ENCODE results near the gene POLA2. TPM values are rescaled to one million over a fixed set of nuclear protein-coding genes. Genes with fewer than 3 reads are reported as not detected.
A peak's percentile ranks its signal among the peaks of the same experiment; 100 is the strongest.

The POLA2 gene
- total RNA-seq, 1 donor from 2014 or later = 5.9 TPM

- Mint-ChIP-seq H3K4me3 (ENCODE audit: unreplicated experiment) (no peak overlapping the region), H3K9me3 (ENCODE audit: unreplicated experiment) (no peaks in the 10 kb centered on the region), H3K27ac (ENCODE audit: unreplicated experiment) (no peak overlapping the region), H3K4me1 (ENCODE audit: unreplicated experiment) (peaks cover 15% of the 10 kb centered on the region), H3K27me3 (ENCODE audit: unreplicated experiment) (no peaks in the 10 kb centered on the region), H3K36me3 (ENCODE audit: unreplicated experiment) (no peaks in the 10 kb centered on the region)
- no peak for TF ChIP-seq CTCF (IDR thresholded peaks at IDR 0.05)
- no peak for DNase-seq (ENCODE audit: extremely low spot score, unreplicated experiment)
Measured at GRCh38 chr11:65221026-65221425, 40.7 kb upstream of the POLA2 start.

DNA sequence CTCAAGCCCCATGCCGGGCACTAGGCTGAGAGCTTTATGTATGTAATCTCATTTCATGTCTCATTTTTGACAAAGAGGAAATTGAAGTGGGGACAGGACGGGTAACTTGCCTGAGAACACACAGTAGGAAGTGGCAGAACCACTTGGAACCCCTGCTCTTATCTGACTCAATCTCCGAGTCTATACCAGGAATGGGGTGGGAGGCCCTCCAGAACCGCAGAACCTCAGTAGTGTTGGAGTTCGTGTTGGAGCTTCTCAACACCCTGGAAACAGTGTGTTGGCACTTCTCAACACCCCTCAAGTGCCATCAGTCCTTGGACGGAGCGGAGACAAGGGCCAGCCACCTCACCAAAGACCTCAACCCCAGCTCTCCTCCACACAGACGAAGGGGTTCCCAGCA, 38.8 kb upstream of the POLA2 start:
- no peak overlapping the region for H3K27ac Mint-ChIP-seq (ENCODE audit: unreplicated experiment)
- no peaks in the 10 kb centered on the region for H3K9me3 Mint-ChIP-seq (ENCODE audit: unreplicated experiment)
- H3K4me3 Mint-ChIP-seq (ENCODE audit: unreplicated experiment) = no peak overlapping the region
- H3K4me1 Mint-ChIP-seq (ENCODE audit: unreplicated experiment) = peaks cover 15% of the 10 kb centered on the region
- no peaks in the 10 kb centered on the region for H3K27me3 Mint-ChIP-seq (ENCODE audit: unreplicated experiment)
- no peaks in the 10 kb centered on the region for H3K36me3 Mint-ChIP-seq (ENCODE audit: unreplicated experiment)
- no peak for TF ChIP-seq CTCF (IDR thresholded peaks at IDR 0.05)
- no peak for DNase-seq (ENCODE audit: extremely low spot score, unreplicated experiment)

DNA sequence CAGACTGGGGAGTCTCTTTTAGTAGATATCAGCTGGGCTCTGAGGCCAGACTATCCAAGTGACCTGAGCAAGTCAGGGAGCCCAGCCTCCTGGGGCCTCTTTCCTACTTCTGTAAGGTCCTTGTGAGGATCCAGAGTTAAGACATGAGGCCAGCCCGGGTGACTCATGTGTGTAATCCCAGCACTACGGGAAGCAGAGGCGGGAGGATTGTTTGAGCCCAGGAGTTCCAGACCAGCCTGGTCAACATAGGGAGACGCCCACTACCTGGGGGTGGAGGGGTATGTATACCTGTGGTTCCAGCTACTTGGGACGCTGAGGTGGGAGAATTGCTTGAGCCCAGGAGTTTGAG, 36.9 kb upstream of the POLA2 start:
- H3K4me3 Mint-ChIP-seq (ENCODE audit: unreplicated experiment) = peak overlapping the region; percentile 75
- H3K27me3 Mint-ChIP-seq (ENCODE audit: unreplicated experiment) = no peaks in the 10 kb centered on the region
- no peaks in the 10 kb centered on the region for H3K36me3 Mint-ChIP-seq (ENCODE audit: unreplicated experiment)
- no peak for TF ChIP-seq CTCF (IDR thresholded peaks at IDR 0.05)
- no peak for DNase-seq (ENCODE audit: extremely low spot score, unreplicated experiment)
- peaks cover 15% of the 10 kb centered on the region for H3K4me1 Mint-ChIP-seq (ENCODE audit: unreplicated experiment)
- peak overlapping the region; percentile 47 for H3K27ac Mint-ChIP-seq (ENCODE audit: unreplicated experiment)
- no peaks in the 10 kb centered on the region for H3K9me3 Mint-ChIP-seq (ENCODE audit: unreplicated experiment)

- peak overlapping the region; percentile 75 for H3K4me3 Mint-ChIP-seq (ENCODE audit: unreplicated experiment)
- peak overlapping the region; percentile 47 for H3K27ac Mint-ChIP-seq (ENCODE audit: unreplicated experiment)
- H3K36me3 Mint-ChIP-seq (ENCODE audit: unreplicated experiment) = no peaks in the 10 kb centered on the region
- H3K27me3 Mint-ChIP-seq (ENCODE audit: unreplicated experiment) = no peaks in the 10 kb centered on the region
- peak; percentile 61 for TF ChIP-seq CTCF (IDR thresholded peaks at IDR 0.05)
- H3K4me1 Mint-ChIP-seq (ENCODE audit: unreplicated experiment) = peaks cover 15% of the 10 kb centered on the region
- H3K9me3 Mint-ChIP-seq (ENCODE audit: unreplicated experiment) = no peaks in the 10 kb centered on the region
- no peak for DNase-seq (ENCODE audit: extremely low spot score, unreplicated experiment)
Measured at GRCh38 chr11:65225279-65226102, 36.3 kb upstream of the POLA2 start.

DNA sequence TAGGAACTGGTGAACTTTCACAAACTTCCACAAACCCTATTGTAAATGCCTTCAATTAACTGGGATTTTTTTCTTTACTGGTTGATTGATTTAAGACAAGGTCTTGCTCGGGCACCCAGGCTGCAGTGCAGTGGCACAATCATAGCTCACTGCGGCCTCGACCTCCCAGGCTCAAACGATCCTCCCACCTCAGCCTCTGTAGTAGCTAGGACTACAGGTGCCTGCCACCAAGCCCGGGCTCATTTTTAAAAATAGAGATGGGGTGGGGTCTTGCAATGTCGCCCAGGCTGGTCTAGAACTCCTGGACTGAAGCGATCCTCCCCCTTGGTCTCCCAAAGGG, 35.7 kb upstream of the POLA2 start:
- Mint-ChIP-seq H3K4me3 (ENCODE audit: unreplicated experiment) (peak overlapping the region; percentile 75), H3K36me3 (ENCODE audit: unreplicated experiment) (no peaks in the 10 kb centered on the region), H3K27me3 (ENCODE audit: unreplicated experiment) (no peaks in the 10 kb centered on the region), H3K27ac (ENCODE audit: unreplicated experiment) (no peak overlapping the region), H3K9me3 (ENCODE audit: unreplicated experiment) (no peaks in the 10 kb centered on the region), H3K4me1 (ENCODE audit: unreplicated experiment) (peaks cover 15% of the 10 kb centered on the region)
- no peak for TF ChIP-seq CTCF (IDR thresholded peaks at IDR 0.05)
- DNase-seq (ENCODE audit: extremely low spot score, unreplicated experiment) = no peak

All from osteocyte (in vitro differentiated cells).